SK-N-SH (cell line): ENCODE data around the gene CYTH4. TPM values are rescaled to one million over a fixed set of nuclear protein-coding genes. Genes with fewer than 3 reads are reported as not detected.
A peak's percentile ranks its signal among the peaks of the same experiment; 100 is the strongest.

Source experiments
- CTCF ChIA-PET: fragments of 300-600, 350-600 bp; formaldehyde crosslinking; extraction: SDS; loops from one replicate; lab custom pipeline; 2021; lab: Yijun Ruan, JAX
- POLR2A ChIA-PET: fragments of 350-600 bp; sonication (Branson Sonifier 250); formaldehyde crosslinking; extraction: SDS; loops from one replicate; lab custom pipeline; 2020; ENCODE audit warnings: antibody characterized with exemption, inconsistent platforms; lab: Yijun Ruan, JAX
- DNase-seq: peaks from one replicate; pipeline ENCODE4 v3.0.0; 2012
- H2AFZ ChIP-seq: fragments of 200-600 bp; sonication (generic); 2 replicates; pipeline ENCODE4 v1.8.1; 2016; ENCODE audit warnings: antibody characterized with exemption, mild to moderate bottlenecking, low read depth
- H3F3A ChIP-seq: fragments of 200-600 bp; sonication (generic); replicated peaks from 2 replicates; pipeline ENCODE3; 2016; ENCODE audit warnings: antibody characterized with exemption, mild to moderate bottlenecking; ENCODE audit not compliant: insufficient read depth
- H3K27ac ChIP-seq, 2 experiments: fragments of 200-500 bp in 1 of 2; fragments of 200-600 bp in 1 of 2; sonication (Bioruptor generic) in 1 of 2; sonication (generic), shearing (Covaris generic) in 1 of 2; 2 replicates each; pipeline versions ENCODE4 v1.5.1 to v1.6.1; 2014 to 2016; ENCODE audit warnings: low read depth in 2 of 2, inconsistent platforms in 1 of 2, low read length in 1 of 2, mild to moderate bottlenecking in 1 of 2, mixed read lengths in 1 of 2
- H3K27me3 ChIP-seq: fragments of 200-600 bp; sonication (generic), shearing (Covaris generic); 2 replicates; pipeline ENCODE4 v1.6.1; 2016; ENCODE audit warnings: mixed run types; ENCODE audit not compliant: insufficient read depth
- H3K36me3 ChIP-seq, 2 experiments: fragments of 200-500 bp in 1 of 2; fragments of 200-600 bp in 1 of 2; sonication (Bioruptor generic) in 1 of 2; sonication (generic) in 1 of 2; replicated peaks in 1 of 2; 2 replicates each; pipeline versions ENCODE3 to v1.5.1; 2014 to 2016; ENCODE audit warnings: low read length in 1 of 2, mild to moderate bottlenecking in 1 of 2; ENCODE audit not compliant: insufficient read depth in 2 of 2, control insufficient read depth in 1 of 2
- H3K4me1 ChIP-seq, 2 experiments: fragments of 200-500 bp in 1 of 2; fragments of 200-600 bp in 1 of 2; sonication (Bioruptor generic) in 1 of 2; sonication (generic), shearing (Covaris generic) in 1 of 2; 2 replicates each; pipeline versions ENCODE4 v1.5.1 to v1.6.1; 2014 to 2016; ENCODE audit warnings: low read depth in 1 of 2, low read length in 1 of 2, mixed run types in 1 of 2; ENCODE audit not compliant: insufficient read depth in 2 of 2, control insufficient read depth in 1 of 2
- H3K4me2 ChIP-seq: fragments of 200-600 bp; sonication (generic), shearing (Covaris generic); 2 replicates; pipeline ENCODE4 v1.6.1; 2017; ENCODE audit warnings: mixed run types
- H3K4me3 ChIP-seq, 2 experiments: fragments of 200-500 bp in 1 of 2; fragments of 200-600 bp in 1 of 2; sonication (Bioruptor generic) in 1 of 2; sonication (generic), shearing (Covaris generic) in 1 of 2; 2 replicates each; pipeline versions ENCODE4 v1.5.1 to v1.8.1; 2014 to 2016; ENCODE audit warnings: low read depth in 2 of 2, inconsistent platforms in 1 of 2, low read length in 1 of 2, mild to moderate bottlenecking in 1 of 2, mixed read lengths in 1 of 2, moderate library complexity in 1 of 2
- H3K79me2 ChIP-seq: fragments of 200-600 bp; sonication (generic); 2 replicates; pipeline ENCODE4 v1.8.1; 2017; ENCODE audit warnings: mild to moderate bottlenecking; ENCODE audit not compliant: insufficient read depth
- H3K9ac ChIP-seq: fragments of 200-600 bp; sonication (generic); 2 replicates; pipeline ENCODE4 v1.6.1; 2017; ENCODE audit warnings: mixed run types
- H3K9me2 ChIP-seq: fragments of 200-600 bp; sonication (generic); 2 replicates; pipeline ENCODE4 v1.6.1; 2017; ENCODE audit warnings: mixed run types
- H3K9me3 ChIP-seq: fragments of 200-600 bp; sonication (generic); 2 replicates; pipeline ENCODE4 v1.6.1; 2017; ENCODE audit warnings: mixed run types, mild to moderate bottlenecking, moderate library complexity
- H4K20me1 ChIP-seq: fragments of 200-600 bp; sonication (generic); 2 replicates; pipeline ENCODE4 v1.6.1; 2017; ENCODE audit warnings: mild to moderate bottlenecking, mixed run types; ENCODE audit not compliant: insufficient read depth
- CHD2 ChIP-seq: fragments of 150-350 bp; IDR thresholded peaks from 2 replicates; pipeline ENCODE4 v1.6.1; 2018; ENCODE audit warnings: low read length; ENCODE audit not compliant: partially characterized antibody
- ELF1 ChIP-seq: IDR thresholded peaks from 2 replicates; pipeline ENCODE4 v1.4.0; 2012
- EZH2phosphoT487 ChIP-seq: fragments of 200-600 bp; sonication (generic); IDR thresholded peaks from 2 replicates; pipeline ENCODE4 v1.6.1; 2017; ENCODE audit warnings: low read depth, mixed run types, mild to moderate bottlenecking, antibody characterized with exemption, moderate library complexity, borderline replicate concordance
- GATA2 ChIP-seq: sonication (generic); formaldehyde crosslinking; IDR thresholded peaks from 2 replicates; pipeline ENCODE4 v1.5.0; 2020; ENCODE audit warnings: mild to moderate bottlenecking, missing genetic modification reagents
- IRF3 ChIP-seq: fragments of 150-350 bp; IDR thresholded peaks from 2 replicates; pipeline ENCODE4 v1.6.1; 2016; ENCODE audit warnings: mild to moderate bottlenecking, low read depth, low read length
- MEF2A ChIP-seq: IDR thresholded peaks from 2 replicates; pipeline ENCODE4 v1.4.0; 2012; ENCODE audit warnings: low read depth, borderline replicate concordance
- RAD21 ChIP-seq: IDR thresholded peaks from 2 replicates; pipeline ENCODE4 v1.6.1; 2012; ENCODE audit warnings: mild to moderate bottlenecking, low read length
- RCOR1 ChIP-seq: fragments of 150-350 bp; IDR thresholded peaks from 2 replicates; pipeline ENCODE4 v1.6.1; 2017; ENCODE audit warnings: antibody characterized with exemption, low read length
- RXRA ChIP-seq: IDR thresholded peaks from 2 replicates; pipeline ENCODE4 v1.4.0; 2012; ENCODE audit warnings: low read depth, mild to moderate bottlenecking, borderline replicate concordance
- SIN3A ChIP-seq: IDR thresholded peaks from 2 replicates; pipeline ENCODE4 v1.6.1; 2012; ENCODE audit warnings: low read depth, mild to moderate bottlenecking, low read length, moderate library complexity, borderline replicate concordance
- SMC3 ChIP-seq: IDR thresholded peaks from 2 replicates; pipeline ENCODE4 v1.6.1; 2012; ENCODE audit warnings: low read depth, low read length, improper control_type of control experiment
- TCF12 ChIP-seq: IDR thresholded peaks from 2 replicates; pipeline ENCODE4 v1.4.0; 2012
- TEAD4 ChIP-seq: IDR thresholded peaks from 2 replicates; pipeline ENCODE4 v1.4.0; 2012; ENCODE audit warnings: mild to moderate bottlenecking, borderline replicate concordance; ENCODE audit not compliant: insufficient read depth
- WGBS: methylation state at CpG from one replicate; pipeline ENCODE4 v1.1.6; 2017; ENCODE audit warnings: low lambda C conversion rate; 5-methylcytosine and 5-hydroxymethylcytosine counted together
- polyA plus RNA-seq, 3 experiments: library from polyadenylated mRNA; depleted of rRNA; stranded (reverse); fragments of >200 nt; gene quantifications; 2 replicates each; pipeline ENCODE4 v1.2.3, GENCODE V29; 2012
- TF ChIP-seq, protein P1 (sequence below): IDR thresholded peaks from 2 replicates; pipeline ENCODE4; 2012

Gene CYTH4
- polyA plus RNA-seq, 1 of the 3 experiments (the other 2 are of a cell fraction), result 0.07 TPM

DNA sequence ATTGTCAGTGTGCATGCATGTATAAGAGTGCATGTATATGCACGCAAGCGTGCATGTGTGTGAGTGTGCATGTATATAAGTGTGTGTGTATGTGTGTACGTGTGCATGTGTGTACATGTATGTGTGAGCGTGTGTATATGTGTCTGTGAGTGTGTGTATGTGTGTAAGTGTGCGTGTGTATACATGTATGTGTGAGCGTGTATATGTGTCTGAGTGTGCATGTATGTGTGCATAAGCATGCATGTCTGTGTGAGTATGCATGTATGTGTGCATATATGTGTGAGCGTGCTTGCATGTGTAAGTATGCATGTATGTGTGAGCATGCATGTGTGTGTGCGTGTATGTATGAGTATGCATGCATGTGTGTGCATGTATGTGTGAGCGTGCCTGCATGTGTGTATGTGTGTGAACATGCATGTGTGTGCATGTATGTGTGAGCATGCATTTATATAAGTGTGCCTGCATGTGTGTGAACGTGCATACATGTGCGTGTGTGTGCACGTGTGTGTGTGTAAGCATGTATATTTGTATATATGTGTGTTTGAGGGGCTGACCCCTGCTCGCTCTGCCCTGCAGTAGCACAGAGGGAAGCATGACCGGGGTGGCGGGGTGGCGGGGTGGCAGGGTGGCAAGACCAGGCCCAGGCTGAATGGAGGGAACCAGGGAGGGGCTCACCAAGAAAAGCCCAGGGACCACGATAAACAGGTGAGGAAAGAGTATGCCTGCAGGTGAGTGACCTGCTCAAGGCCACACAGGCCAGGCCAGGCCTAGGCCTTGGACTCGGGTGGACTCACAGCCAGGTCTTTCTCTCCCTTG, 26.3 kb downstream of the CYTH4 start:
- TF ChIP-seq TEAD4 (no peak), IRF3 (no peak), ELF1 (no peak), RCOR1 (no peak), RAD21 (no peak), EZH2phosphoT487 (no peak), MEF2A (no peak), SMC3 (no peak), RXRA (no peak), SIN3A (no peak), GATA2 (no peak), TCF12 (no peak), CHD2 (no peak)
- TF ChIP-seq, protein P1, sequence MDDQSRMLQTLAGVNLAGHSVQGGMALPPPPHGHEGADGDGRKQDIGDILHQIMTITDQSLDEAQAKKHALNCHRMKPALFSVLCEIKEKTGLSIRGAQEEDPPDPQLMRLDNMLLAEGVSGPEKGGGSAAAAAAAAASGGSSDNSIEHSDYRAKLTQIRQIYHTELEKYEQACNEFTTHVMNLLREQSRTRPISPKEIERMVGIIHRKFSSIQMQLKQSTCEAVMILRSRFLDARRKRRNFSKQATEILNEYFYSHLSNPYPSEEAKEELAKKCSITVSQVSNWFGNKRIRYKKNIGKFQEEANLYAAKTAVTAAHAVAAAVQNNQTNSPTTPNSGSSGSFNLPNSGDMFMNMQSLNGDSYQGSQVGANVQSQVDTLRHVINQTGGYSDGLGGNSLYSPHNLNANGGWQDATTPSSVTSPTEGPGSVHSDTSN, result no peak
- Histone ChIP-seq H3K27me3 (no peaks in the 10 kb centered on the region), H3K79me2 (no peaks in the 10 kb centered on the region), H3K9me3 (no peaks in the 10 kb centered on the region), H2AFZ (no peak overlapping the region), H3K9me2 (no peaks in the 10 kb centered on the region), H4K20me1 (no peaks in the 10 kb centered on the region), H3K27ac (peak overlapping the region in 1 of 2 experiments; percentile 94; a peak in 2 of 4 replicates), H3K36me3 (no peaks in the 10 kb centered on the region), H3K4me3 (no peak overlapping the region), H3K4me1 (peaks cover 26 to 40% of the 10 kb centered on the region in 2 experiments; a peak in 3 of 4 replicates), H3K4me2 (peak overlapping the region; percentile 69), H3K9ac (no peak overlapping the region), H3F3A (peaks cover 30% of the 10 kb centered on the region)
- no peak for DNase-seq
- CTCF ChIA-PET, result interaction anchor here (0.7 to 17.3 kb wide), 4 partner anchors 9 to 147 kb away, joined by 3 to 287 read pairs (median 104); partner anchors contain the start of gene ELFN2
- WGBS, result 90% methylated on average over 17 of the region's 18 CpGs
- POLR2A ChIA-PET, result interaction anchor here (1.3 kb wide), 1 partner anchor 26 kb away, joined by 3 read pairs; no protein-coding TSS in a partner anchor
